GM12875 (cell line): ENCODE data around the gene ENPEP.
"Not testable (repeated sequence)": the region's sequence is repeated elsewhere in the genome, so short reads cannot be mapped to it uniquely, and the experiment has no call there.

ENCODE experiments used
- H3K4me3 ChIP-seq: one replicate; pipeline ENCODE4 v1.5.1; 2011; ENCODE audit warnings: low read depth, low read length, control low read depth
- CTCF ChIP-seq: IDR thresholded peaks from 2 replicates; pipeline ENCODE4 v1.5.1; 2011; ENCODE audit warnings: low read depth, mild to moderate bottlenecking, control low read depth, inconsistent platforms, low read length, moderate library complexity, borderline replicate concordance; ENCODE audit not compliant: insufficient read depth

The ENPEP gene

GRCh38 chr4:110480031-110480549, 4.1 kb downstream of the ENPEP start:
- no peak overlapping the region for H3K4me3 ChIP-seq
- no peak for TF ChIP-seq CTCF

DNA sequence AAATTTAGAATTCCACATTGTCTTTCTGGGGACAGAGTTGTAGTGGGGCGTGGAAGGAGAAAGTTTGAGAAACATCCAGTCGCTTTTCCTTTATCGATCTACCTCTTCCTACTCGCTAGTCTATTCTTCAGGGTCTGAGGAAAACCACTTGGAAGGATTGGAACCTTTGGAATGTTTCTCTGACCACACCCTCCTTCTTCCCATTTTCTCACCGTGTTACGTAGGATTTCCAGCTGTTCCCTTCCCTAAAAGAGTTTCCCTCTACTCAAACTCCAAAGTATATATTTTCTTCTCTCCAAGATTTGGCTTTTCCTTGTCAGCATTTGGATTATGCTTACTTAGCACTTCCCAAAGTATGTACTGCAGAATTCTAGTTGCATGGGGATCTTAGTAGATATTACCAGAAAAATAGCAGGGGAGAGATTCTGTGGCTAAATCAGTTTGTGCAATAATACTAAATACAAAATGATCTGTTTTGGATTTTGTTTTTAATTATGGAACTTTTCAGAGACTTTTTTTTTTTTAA, 4.9 kb downstream of the ENPEP start:
- TF ChIP-seq CTCF = no peak

DNA sequence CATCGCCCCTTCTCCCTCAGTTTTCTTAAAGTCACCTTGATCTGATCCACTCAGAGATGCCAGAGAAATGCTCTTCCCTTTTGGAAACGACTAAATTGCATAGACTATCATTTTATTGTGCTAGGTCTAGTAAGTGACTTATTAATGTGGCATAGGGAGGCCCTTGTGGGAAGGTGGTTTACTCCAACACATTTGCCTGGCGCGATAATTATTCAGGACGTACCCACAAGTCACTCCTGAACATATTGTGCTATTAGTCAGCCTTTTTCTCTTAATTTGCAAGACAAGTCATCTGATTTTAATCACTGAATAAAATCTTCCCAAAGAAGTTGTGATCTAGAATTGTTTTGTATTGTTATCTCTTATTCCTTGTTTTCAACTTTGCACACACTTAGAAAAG, 7.6 kb downstream of the ENPEP start:
- H3K4me3 ChIP-seq = no peak overlapping the region
- TF ChIP-seq CTCF = no peak

More for the DNA sequence above, 4.9 kb downstream of the ENPEP start:
- H3K4me3 ChIP-seq = no peak overlapping the region

- no peak for TF ChIP-seq CTCF
- H3K4me3 ChIP-seq = no peak overlapping the region
Measured at GRCh38 chr4:110484029-110484428, 8.1 kb downstream of the ENPEP start.

DNA sequence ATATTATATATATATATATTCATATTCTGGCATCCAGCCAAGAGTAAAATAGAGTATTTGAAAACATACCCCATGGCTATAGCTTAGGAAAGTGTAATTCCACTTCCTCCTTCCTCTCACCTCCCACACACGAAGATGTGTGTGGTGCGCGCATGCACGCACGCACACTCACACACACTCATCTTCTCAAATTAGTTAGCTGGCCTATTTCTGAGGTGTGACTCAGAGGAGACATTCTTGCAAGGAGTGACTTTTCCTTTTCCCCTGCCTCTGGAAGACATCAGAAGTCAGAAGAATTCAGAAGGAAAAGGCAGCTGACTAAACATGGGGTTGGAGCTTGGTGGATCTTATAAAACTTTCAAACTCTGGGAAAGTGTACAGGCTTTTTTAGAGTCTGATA, 8.8 kb downstream of the ENPEP start:
- no peak overlapping the region for H3K4me3 ChIP-seq
- TF ChIP-seq CTCF = no peak

DNA sequence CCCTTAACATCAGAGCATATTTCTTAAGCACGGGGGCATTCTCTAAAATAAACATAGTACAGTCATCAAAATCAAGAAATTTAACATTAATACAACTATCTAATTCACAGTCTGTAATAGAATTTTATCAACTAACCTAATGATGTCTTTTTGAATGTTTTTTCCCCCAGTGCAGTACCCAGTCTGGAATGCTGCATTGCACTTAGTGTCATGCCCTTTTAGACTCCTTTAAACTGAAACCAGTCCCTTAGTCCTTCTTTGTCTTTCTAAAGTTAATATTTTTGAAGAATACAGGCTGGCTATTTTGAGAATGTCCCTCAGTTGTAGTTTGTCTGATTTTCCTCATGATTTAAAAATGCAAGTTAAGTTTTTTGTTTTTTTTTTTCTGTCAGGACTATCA, 9.5 kb downstream of the ENPEP start:
- TF ChIP-seq CTCF = no peak
- no peak overlapping the region for H3K4me3 ChIP-seq

GRCh38 chr4:110486256-110486655, 10.3 kb downstream of the ENPEP start:
- no peak for TF ChIP-seq CTCF
- H3K4me3 ChIP-seq = no peak overlapping the region

DNA sequence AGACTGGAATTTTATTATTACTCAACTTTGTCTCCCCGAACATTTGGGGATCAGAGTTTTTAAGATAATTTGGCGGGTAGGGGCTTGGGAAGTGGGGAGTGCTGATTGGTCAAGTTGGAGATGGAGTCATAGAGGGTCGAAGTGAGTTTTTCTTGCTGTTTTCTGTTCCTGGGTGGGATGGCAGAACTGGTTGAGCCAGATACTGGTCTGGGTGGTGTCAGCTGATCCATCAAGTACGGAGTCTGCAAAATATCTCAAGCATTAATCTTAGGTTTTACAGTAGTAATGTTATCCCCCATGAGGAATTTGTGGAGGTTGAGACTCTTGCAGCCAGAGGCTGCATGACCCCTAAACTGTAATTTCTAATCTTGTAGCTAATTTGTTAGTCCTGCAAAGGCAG, 10.9 kb downstream of the ENPEP start:
- not testable (repeated sequence) for H3K4me3 ChIP-seq
